Activated CD4-positive, alpha-beta T cell treated with anti-CD3 and anti-CD28 coated beads, Interleukin-2, amount 50 U/mL, for 48 hours (primary cell): ENCODE results near the gene GJA4.
"Not testable (repeated sequence)": the region's sequence is repeated elsewhere in the genome, so short reads cannot be mapped to it uniquely, and the experiment has no call there.

Experiments used
- DNase-seq, 2 experiments: peaks; one replicate each; pipeline ENCODE4 v3.0.0-alpha.2; 2020

Gene GJA4

DNA sequence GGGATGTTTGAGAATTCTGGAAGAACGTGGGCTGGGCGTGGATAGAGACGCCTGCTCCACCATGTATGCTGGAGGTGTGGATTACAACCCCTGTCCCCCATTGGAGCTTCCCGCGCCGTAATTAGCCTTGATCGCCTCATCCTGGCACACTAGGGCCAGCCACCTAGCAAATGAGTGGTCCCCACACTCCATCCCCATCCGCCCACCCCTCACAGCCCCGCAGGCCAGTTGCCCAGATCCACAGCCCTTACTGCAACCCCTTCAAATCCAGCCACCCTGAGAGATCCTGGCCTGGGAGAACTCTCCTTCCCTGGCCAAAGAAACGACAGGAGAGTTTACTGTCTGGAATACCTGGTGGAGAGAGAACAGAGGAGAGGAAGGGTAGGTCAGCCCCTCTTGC lies 375 bp upstream of the GJA4 start:
- no peak for DNase-seq

DNA sequence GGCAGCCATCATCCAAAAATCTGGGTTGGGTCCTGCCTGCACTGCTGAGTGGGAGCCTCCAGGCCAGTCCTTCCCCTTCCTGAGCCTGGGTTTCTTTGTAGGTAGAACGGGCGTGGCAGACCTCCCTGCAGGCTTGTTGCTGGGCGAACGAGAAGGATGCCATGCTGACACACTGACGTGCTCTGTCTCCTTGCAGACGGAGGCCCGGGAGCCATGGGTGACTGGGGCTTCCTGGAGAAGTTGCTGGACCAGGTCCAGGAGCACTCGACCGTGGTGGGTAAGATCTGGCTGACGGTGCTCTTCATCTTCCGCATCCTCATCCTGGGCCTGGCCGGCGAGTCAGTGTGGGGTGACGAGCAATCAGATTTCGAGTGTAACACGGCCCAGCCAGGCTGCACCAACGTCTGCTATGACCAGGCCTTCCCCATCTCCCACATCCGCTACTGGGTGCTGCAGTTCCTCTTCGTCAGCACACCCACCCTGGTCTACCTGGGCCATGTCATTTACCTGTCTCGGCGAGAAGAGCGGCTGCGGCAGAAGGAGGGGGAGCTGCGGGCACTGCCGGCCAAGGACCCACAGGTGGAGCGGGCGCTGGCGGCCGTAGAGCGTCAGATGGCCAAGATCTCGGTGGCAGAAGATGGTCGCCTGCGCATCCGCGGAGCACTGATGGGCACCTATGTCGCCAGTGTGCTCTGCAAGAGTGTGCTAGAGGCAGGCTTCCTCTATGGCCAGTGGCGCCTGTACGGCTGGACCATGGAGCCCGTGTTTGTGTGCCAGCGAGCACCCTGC lies 1.4 kb downstream of the GJA4 start:
- no peak for DNase-seq

DNA sequence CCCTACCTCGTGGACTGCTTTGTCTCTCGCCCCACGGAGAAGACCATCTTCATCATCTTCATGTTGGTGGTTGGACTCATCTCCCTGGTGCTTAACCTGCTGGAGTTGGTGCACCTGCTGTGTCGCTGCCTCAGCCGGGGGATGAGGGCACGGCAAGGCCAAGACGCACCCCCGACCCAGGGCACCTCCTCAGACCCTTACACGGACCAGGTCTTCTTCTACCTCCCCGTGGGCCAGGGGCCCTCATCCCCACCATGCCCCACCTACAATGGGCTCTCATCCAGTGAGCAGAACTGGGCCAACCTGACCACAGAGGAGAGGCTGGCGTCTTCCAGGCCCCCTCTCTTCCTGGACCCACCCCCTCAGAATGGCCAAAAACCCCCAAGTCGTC lies 2.0 kb downstream of the GJA4 start:
- no peak for DNase-seq

DNA sequence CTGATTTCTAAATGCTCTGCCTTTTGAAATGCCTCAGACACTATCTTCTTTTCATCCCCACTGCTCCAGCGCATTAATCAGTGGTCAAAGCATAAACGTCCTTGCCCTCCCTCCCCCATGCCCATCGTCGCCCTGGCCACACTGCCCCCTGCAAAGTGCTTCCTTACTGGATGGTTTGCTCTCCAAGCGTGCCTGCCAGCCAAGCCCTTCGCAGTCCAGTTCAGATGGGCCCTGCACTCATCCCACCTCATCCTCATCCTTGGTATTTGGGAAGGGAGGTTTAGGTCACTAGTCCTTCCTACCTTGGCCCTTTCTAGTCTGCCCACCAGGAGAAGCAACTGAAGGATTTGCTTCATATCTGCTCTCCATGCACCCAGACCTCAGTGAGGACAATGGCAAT lies 3.1 kb downstream of the GJA4 start:
- DNase-seq: no peak

DNA sequence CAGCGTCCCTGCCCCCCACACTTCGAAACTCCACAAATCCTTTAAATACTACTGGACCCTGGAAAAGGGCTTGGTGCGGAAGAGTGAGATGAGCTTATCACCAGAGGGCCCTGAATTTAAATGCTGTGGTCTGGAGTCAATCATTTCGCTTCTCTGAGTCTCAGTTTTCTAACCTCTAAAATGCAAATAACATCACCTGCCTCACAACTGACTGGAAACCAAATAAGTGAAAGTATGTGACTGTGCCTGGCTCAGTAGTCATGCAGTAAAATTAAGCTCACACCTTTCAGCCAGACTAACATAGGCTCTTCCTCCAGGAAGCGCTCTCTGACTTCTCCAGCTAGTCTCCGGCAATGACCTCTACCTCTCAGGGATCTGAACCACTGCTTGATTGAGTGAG lies 4.2 kb downstream of the GJA4 start:
- DNase-seq: no peak

DNA sequence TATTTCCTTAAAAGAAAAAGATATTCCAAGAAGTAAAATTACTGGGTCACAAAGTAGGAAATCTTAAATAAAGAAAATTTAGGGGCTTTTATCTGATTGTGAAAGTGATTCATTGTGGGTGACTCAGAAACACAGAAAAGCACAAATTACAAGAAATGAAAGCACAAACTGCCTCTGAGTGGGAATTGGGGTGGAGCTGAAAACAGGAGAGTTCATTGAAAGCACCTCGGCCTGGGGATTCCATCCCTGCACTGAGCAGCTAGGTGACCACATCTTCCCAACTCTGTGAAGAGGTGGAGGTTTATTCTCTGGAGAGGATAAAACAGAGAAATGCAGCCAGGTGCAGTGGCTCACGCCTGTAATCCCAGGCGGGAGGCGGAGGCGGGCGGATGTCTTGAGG lies 7.4 kb downstream of the GJA4 start:
- peak in 1 of 2 experiments; percentile 41 for DNase-seq

DNA sequence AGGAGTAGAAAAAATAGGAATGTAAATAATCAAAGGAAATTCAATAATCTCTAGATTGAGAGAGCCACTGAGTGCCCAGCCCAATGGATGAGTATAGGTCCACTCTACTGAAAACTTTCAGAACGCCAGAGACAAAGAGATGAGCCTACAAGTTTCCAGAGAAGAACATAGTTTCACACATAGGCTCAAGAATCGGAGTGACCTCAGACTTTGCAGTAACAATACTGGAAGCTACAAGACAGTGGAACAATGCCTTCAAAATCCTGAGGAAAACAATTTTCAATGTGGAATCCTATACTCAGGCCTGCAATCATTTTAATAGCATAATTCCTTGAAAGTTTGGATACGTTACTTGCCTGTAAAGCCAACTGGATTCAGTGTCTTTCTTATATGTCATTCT lies 11.0 kb downstream of the GJA4 start:
- DNase-seq: no peak

DNA sequence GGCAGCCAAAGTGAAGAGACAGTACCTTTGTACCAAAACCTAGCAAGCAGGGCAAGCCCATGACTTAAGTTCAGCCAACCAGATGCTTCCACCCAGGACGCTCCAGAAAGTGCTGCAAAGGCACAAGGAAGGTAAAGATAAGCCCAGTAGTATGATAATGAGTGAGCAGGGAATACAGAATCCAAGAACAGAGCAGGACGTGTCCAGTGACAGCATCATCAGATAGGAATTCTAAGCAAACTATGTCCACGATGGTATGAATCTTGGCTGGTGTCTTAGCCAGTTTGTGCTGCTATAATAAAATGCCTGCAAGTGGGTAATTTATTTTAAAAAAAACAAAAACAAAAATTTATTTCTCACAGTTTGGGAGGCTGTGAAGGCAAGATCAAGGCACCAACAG lies 13.6 kb downstream of the GJA4 start:
- DNase-seq: no peak

DNA sequence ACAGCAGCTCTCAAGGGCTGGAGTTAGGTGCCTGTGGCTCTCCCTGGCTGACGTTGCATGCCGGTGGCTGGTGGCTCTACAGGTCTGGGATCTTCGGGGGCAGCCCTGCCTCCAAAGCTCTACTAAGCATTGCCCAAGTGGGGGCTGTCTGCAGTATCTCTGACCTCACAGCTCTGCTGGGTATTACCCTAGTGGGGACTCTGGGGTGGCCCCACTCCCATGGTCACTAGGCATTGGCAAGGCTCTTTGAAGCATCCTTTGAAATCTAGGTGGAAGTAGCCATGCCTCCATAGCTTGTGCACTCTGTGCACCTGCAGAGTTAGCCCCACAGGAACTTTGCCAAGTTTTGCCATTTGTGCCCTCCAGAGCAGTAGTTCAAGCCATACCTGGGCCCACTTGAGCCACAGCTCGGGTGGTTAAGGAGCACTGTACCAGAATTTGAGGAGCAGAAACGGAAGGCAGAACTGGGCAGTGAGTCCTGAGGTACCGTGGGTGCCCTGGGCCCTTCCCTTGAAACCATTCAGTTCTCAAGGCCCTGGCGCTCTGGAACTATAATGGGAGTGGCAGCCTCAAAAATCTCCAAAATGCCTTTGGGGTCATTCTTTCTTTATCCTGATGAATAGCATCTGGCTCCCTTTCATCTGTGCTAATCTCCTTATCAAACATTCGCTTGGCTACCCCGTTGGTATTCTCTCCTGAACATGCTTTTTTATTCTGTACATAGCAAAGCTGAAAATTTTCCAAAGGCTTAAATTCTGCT lies 15.4 kb downstream of the GJA4 start:
- no peak for DNase-seq

DNA sequence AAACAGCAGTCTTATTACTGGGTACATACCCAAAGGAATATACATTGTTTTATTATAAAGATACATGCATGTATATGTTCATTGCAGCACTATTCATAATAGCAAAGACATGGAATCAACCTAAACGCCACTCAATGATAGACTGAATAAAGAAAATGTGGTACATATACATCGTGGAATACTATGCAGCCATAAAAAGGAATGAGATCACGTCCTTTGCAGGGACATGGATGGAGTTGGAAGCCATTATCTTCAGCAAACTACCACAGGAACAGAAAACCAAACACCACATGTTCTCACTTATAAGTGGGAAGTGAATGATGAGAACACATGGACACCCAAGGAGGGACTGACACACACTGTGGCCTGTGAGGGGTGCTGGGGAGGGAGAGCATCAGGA lies 18.0 kb downstream of the GJA4 start:
- DNase-seq: not testable (repeated sequence)

DNA sequence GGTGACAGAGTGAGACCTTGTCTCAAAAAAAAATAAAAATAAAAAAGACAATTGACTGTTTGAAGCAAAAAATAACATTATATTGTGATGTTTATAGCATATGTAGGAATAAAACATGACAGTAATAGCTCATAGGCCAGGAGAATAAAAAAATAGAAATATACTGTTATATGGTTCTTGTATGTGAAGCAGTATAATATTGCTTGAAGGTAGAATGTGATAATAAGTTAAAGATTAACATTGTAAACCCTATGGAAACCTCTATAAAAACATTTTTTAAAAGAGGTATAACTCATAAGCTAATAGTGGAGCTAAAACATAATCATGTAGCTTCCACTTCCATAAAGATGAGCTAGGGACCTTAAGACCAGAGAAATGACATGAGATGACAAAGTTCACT lies 23.5 kb downstream of the GJA4 start:
- DNase-seq: no peak

DNA sequence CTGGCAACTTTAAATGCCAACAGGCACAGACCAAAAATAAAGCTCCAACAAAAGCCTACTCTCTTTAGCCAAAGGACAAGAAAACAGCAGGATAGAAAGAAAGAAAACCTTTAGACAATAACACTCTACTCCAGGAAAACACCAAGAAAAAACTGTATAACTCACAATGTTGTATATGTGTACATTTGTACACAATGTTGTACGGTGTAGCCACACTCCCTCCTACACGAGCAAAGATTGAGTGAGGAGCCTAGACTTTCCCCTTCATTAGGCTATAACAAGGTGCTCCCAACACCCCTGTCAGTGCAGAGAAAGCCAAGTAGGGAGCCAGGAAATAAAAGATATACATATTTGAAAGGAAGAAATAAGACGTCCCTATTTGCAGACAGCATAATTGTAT lies 24.0 kb downstream of the GJA4 start:
- no peak for DNase-seq

DNA sequence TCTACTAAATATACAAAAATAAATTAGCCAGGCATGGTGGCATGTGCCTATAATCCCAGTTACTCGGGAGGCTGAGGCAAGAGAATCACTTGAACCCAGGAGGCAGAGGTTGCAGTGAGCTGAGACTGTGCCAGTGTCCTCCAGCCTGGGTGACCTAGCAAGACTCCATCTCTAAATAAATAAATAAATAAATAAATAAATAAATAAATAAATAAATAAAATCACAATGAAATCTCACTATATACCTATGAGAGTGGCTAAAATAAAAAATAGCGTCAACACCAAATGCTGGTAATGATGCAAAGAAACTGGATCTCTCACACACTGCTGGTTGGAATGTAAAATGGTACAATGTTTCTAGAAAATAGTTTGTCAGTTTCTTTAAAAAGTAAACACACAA lies 26.1 kb downstream of the GJA4 start:
- DNase-seq: not testable (repeated sequence)

DNA sequence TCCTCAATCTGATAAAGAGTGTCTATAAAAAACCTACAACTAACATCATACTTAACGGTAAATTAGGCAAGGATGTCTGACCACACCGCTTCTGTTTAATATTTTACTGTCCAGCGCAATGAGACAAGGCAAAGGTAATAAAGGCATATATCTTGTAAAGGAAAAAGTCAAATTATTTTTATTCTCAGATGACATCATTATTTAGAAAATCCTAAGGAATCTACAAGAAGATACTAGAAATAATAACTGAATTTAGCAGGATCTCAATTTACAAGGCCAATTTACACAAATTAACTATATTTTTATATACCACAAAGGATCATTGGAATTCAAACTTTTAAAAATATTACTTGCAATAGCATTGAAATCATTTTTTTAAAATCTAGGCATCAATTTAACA lies 29.4 kb downstream of the GJA4 start:
- no peak for DNase-seq

DNA sequence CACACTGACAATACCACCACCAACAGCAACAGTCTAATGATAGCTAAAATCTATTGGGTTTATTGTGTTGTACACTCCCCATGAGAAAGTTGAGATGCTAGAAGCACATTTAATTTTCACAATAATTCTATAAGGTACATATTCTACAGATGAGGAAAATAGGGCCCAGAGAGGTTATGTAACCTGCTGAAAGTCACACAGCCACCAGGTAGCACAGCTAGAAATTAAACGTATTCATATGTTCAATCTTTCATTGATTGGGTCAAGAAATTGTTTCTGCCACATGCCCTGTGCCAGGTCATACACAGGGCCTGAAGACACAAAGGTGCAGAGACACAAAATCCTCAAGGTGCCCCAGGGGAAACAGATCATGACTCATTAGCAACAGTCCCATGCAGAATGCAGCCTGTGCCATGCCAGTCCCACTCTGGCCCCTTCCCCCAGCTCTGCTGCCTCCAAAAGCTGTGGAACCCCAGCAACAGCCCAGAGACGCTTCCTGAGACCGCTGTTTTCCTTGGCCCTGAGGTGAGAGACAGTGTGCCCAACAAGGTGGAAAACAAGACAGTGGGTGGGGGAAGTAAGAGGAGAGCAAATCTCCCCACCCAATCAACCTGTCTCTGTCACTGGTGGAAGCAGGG lies 32.1 kb downstream of the GJA4 start:
- DNase-seq: no peak

DNA sequence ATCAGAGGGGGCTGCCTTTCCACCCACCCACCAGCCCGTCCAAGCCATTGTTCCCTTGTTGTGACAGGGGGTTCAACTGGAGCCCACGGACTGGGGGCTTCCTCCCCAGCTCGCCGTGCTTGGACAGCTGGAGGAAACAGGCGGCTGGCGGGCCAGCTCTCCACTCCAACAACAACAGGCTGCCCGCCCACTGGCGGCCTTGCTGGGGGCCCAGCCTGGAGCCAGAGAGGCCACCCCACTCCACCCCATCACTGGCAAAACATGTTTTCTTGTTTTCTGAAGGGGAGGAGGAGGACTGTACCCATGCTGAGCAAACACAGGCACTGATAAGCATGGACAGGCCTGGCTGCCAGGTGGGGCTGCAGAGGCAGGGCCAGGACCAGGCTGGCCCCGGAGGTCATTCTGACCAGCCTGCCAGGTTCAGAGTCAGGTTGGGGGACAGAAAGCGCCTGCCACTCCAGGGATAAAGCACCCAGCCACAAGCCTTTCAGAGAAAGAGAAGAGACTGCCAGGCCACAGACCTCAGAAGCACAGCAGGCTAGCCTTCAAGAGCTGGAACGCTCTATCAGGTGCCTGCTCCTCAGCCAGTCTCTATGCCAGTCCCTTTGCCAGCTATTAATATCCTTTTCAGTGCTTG lies 32.8 kb downstream of the GJA4 start:
- no peak for DNase-seq

DNA sequence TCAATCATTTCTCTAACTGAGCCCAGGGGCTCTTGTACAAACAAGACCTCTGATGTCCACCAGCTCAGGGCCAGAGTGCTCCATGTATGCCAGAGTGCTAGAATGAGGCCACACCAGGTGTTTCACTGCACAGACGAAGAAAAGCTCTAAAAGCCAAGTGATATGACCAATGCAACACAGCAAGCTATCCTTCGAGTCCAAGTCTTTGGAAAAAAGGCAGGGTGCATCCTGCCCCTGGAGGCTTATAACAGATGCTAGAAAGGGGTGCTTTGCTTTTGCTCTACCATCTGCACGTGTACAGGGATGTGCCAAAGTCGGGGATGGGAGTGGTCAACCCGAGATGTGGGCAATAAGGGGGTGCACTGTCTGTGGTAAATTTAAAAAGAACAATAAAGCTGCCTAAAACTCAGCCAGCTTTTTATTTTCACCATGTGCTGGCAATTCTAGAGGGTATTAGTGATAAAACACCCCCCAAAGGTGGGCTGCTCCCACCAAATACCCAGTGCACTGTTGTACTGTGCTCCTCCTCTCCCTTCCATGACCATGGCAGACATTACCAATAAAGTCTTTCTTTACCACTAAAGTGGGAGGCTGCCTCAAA lies 34.6 kb downstream of the GJA4 start:
- no peak for DNase-seq

DNA sequence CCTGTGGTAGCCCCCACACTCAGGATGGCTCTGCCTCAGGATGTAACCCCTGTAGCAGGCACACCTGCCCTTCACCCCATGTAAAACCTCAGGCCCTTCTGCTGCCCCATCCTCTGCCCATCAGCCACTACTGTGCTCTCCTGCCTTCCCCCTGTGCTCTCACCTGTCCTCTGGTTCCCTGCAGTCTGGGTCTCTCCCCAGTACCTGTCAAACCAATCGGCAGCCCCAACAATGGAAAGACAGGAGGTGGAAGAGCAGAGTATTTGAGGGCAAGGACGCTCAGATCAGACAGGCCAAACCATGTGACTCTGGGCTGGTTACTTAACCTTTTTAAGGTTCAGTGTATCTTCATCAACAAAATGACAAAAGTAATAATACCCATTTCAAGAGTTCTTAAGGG lies 35.8 kb downstream of the GJA4 start:
- DNase-seq: no peak

DNA sequence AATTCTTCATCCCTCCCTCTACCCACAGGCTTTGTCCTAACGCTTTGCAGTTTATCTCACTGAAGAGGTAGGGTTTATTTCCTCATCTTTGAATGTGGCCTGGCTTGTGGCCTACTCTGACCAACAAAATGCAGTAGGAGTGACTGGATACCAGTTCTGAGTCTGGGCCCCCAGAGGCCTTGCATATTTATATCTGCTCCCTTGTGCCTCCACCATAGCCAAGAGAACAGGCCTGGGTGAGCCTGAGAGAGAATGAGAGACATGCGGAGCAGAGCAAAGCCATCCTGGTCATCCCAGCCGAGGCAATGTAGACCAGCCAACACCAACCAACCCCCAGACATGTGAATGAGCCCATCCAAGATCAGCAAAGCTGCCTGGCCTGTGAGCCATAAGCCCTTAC lies 36.5 kb downstream of the GJA4 start:
- DNase-seq: no peak

DNA sequence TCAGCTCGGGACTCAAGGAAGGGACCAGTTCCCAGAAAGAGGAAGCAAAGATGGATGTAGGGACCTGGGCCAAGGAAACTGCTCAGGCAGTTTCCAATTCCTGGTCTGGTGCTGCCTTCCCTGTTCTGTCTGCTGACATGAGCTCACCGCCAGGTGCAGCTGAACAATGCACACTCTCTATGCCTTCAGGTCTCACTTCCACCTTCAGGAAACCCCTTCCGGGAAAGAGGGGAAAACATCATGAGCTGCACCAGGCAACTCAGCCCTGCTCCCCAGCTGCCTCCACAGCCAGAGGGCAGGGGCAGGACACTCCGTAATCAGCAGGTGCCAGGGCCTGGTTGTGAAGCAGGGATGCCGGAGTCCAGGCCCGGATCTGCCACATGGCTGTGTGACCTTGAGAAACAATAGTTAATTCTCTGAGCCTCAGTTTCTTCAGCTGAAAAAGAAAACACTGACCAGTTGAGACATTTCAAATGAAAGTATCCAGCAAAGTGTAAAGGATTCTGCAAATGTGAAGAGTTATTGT lies 39.0 kb downstream of the GJA4 start:
- no peak for DNase-seq

DNA sequence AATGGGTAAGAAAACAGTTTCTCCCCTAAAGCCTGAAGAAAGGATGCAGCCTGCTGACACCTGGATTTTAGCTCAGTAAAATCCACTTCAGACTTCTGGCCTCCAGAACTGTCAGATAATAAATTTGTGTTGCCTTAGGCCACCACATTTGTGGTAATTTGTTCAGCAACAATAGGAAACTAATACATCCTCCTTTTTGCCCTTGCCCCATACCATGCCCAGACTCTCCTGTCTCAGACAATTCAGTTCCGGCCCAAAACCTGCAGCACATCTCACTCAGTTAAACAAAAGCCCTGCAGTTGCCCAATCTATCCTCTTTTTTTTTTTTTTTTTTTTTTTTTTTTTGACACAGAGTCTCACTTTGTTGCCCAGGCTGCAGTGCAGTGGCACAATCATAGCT lies 40.9 kb downstream of the GJA4 start:
- no peak for DNase-seq

DNA sequence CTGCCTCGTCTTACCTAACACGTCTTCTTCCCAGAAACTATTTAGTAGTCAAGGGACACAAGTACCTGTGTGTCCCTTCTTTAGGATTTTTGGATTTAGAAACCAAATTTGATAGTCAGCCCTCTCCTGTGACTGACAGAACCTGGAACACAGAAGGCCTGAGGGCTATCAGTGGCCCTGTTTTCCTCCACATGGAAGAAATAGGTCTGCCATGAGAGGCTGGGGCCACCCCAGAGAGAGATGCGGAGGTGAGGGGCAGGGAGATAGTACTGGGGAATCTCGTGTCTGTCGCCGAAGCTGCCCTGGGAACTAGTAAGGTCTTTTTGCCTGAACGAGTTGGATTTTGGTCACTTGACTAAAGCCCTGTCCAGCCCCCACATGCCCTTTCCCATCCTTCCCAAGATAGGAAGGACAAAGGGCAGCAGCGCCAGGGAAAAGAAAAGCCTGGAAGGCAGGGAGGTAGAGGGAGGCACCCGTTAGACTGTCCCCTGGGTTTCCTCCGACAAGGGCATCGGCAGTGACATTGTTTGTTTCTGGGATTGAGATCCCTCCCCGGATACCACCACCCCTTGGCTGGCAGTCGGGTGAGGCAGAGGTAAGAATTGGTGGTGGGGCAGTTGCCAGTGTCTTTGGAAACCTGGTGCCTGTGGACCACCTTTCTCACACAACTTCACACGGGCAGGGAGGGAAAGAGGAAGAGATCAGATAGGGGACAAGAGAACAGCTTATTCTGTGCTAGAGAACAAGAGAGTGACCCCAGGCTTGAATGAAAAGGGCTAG lies 46.9 kb downstream of the GJA4 start:
- no peak for DNase-seq
